GM19438 (cell line): ENCODE measurements around the gene PRKCE.

Experiments used
- ATAC-seq: cut with Tn5 transposase; IDR thresholded peaks from one replicate; pipeline ENCODE4 v1.9.1; 2021; ENCODE audit warnings: low read depth; ENCODE audit not compliant: unreplicated experiment

Gene PRKCE

GRCh38 chr2:45773909-45774308, 122.4 kb downstream of the PRKCE start:
- ATAC-seq = no peak

DNA sequence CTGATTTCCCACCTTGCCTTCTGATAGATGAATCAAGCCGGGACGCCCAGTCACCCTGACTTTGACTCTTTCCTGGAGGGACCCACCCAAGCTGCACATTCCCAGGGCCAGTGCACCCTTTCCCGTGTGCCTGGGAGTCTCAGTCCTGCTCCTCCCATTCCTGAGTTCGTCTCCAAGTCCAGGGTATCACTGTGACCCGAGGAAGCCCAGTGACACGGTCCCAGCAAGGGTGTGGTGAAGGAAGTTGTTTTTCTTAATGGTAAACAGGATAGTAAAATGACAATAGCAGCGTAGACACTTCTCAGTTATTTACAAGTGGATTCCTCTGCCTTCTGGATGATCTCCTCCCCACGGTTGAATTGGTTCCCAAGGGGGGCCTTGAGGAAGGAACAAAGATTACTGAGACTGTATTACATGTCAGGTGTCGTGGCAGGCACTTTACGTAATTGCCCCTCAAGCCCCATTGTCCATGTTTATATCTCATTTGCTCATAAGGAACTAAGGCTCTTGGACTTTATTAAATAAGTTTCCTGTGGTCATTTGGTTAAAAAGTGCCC, 123.3 kb downstream of the PRKCE start:
- no peak for ATAC-seq

DNA sequence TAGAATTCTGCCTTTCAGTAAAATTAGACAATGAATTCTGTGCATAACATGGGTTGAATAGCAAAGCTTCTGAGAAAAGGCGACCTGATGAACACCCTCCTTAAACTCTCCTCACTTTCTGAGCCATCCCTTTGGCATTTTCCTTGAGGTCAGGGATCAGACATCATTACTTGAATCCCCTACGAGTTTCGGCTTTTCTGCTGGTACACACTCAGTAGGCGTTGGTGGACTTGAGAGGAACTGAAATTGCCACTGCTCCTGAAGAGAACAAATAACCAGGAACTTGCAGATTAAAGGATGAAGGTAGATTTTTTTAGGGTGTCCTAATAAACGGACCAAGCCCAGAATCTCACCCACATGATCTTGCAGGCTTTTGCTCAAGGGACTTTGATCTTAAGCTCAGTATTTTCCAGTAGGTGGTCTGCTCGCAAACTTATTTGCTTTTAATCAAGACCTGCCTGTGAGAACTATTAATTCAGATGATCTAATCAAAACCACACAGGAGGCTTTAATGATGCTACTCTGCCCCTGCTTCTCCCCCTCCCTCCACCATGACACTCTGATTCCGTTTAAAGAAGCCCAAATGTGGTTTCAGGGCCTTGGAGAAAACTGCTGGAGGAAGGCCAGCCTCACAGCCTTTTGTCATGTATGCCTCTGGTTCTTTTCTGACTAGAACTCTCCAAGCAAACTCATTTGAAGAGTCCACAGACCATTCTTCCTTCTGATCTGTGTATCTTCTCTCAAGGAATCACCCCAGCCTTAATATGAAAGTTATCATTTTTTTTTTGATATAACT, 124.9 kb downstream of the PRKCE start:
- no peak for ATAC-seq

GRCh38 chr2:45777996-45778719, 126.7 kb downstream of the PRKCE start:
- no peak for ATAC-seq

DNA sequence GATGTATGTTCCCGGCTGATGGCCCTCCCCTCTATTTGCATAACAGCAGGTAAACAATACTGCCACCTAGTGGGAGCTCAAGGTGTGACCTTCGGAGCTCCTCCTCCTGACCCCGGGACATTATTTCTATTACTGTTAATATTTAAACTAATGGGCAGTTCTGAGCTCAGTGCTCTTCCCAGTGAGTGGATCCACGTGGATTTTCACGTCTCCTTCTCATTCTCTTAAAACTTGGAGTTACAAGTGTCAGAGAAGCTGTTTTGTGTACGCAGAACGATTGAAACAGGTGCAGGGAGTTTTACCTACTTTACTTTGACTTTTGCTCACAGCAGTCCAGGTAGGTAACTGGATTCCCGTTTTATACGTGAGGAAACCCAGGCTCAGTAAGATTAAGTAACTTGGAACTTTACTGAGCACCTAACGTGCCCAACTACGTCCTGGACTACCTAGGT, 127.3 kb downstream of the PRKCE start:
- no peak for ATAC-seq

- ATAC-seq = no peak
Measured at GRCh38 chr2:45780541-45781463, 129.3 kb downstream of the PRKCE start.

- no peak for ATAC-seq
Measured at GRCh38 chr2:45781464-45781811, 130.0 kb downstream of the PRKCE start.

- ATAC-seq = no peak
Measured at GRCh38 chr2:45782436-45782835, 131.0 kb downstream of the PRKCE start.

- ATAC-seq = no peak
Measured at GRCh38 chr2:45782986-45783385, 131.5 kb downstream of the PRKCE start.

- no peak for ATAC-seq
Measured at GRCh38 chr2:45786030-45786835, 134.8 kb downstream of the PRKCE start.

- no peak for ATAC-seq
Measured at GRCh38 chr2:45786836-45787357, 135.4 kb downstream of the PRKCE start.

DNA sequence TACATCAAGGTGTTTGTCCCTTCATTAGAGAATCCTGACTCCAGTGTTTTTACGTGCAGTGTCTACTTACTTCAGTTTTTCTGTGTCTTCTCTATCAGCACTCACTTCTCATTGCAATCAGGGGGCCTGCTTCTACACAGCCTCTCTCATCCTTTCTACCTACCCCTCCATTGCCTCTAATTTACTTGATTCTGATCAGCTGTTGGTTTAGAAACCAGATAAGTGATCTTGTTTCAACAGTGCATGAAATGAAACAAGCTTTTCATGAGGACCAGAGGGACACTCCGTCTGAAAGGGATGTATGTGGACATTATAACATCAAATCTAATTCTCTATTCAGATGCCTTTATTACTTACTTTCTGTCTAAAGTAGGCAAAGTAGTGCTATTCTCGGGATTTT, 136.9 kb downstream of the PRKCE start:
- no peak for ATAC-seq

DNA sequence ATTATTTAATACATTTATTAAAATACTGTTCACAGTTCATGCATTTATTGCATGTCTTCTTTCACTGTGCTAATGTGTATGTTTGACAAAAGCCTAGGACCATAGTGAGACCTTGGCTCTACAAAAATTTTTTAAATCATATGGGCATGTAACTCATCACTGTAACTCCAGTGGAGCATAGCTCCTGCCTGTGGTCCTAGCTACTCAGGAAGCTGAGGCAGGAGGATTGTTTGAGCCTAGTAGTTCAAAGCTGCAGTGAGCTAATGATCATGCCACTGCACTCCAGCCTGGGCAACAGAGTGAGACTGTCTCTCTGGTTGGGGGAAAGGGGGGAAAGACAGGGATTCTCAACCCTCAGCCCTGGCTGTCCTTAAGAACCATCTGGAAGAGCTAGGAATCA, 137.8 kb downstream of the PRKCE start:
- ATAC-seq = no peak

- ATAC-seq = no peak
Measured at GRCh38 chr2:45789961-45790723, 138.7 kb downstream of the PRKCE start.

- ATAC-seq = no peak
Measured at GRCh38 chr2:45793305-45793962, 142.0 kb downstream of the PRKCE start.

GRCh38 chr2:45794134-45794617, 142.7 kb downstream of the PRKCE start:
- no peak for ATAC-seq

DNA sequence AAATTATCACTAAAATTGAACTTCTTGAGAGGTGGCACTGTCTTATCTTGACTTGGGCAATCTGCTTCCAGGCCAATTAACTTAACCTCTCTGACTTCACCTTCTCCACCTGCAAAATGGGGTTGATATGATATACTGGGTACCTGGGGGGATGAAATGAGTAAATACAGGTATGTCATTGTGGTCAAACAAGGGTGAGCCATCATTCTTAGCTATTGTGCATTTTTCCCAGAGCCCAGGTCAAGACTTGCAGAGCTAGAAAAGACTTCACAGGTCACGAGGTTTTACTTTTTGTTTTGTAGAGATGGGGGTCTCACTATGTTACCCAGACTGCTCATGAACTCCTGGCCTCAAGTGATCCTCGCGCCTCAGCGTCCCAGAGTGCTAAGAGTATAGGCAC, 145.0 kb downstream of the PRKCE start:
- no peak for ATAC-seq
